ENCODE measurements around the gene SNTA1. TPM values are rescaled to one million over a fixed set of nuclear protein-coding genes. Genes with fewer than 3 reads are reported as not detected.

SNTA1 gene
- total and polyA plus RNA-seq, 9 of the 15 experiments (the other 6 are each of a cell fraction or from before 2014, with no cell fraction given) = 1.2 to 40.8 (median 20.3) TPM

DNA sequence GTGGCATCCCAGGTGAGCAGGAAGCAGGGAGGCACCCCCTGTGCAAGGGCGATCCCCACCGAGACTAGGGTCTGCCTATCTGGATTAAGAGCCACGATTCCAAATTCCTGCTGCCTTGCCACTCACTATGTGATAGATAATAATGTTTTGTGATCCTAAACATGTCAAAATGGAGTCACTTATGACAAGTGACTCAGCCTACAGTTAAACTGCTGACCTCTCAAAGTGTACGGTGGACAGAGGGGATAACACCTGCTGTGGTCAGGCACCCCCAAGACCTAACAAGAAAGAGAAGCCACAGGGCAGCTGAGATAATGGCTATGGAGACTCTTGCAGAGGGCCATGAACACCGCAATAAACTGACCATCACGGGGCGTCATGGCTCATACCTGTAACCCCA, 16.0 kb upstream of the SNTA1 start (continued):
- TF ChIP-seq EWSR1 (IDR thresholded peaks at IDR 0.05; ENCODE audit: borderline replicate concordance, low read depth, partially characterized antibody) (no peak), HLTF (IDR thresholded peaks at IDR 0.05) (no peak), MCM3 (IDR thresholded peaks at IDR 0.05) (no peak), HNRNPUL1 (IDR thresholded peaks at IDR 0.05; ENCODE audit: low read length) (no peak), RBM15 (IDR thresholded peaks at IDR 0.05; ENCODE audit: insufficient read depth, low read length) (no peak), NFXL1 (CRISPR knock-in tag; IDR thresholded peaks at IDR 0.05) (0 out of 2 replicates have a peak, but pooled peaks have one; percentile 41), ZNF384 (IDR thresholded peaks at IDR 0.05; ENCODE audit: low read depth, low read length) (no peak), TRIM28 (IDR thresholded peaks at IDR 0.05) (no peak), CUX1 (CRISPR knock-in tag; IDR thresholded peaks at IDR 0.05) (no peak), SNRNP70 (optimal IDR thresholded peaks at IDR 0.05; ENCODE audit: low read depth, low read length) (no peak), SMARCA4 (IDR thresholded peaks at IDR 0.05) (no peak), STAT5B (CRISPR knock-in tag; IDR thresholded peaks at IDR 0.05) (no peak)
- TF ChIP-seq, protein P1, sequence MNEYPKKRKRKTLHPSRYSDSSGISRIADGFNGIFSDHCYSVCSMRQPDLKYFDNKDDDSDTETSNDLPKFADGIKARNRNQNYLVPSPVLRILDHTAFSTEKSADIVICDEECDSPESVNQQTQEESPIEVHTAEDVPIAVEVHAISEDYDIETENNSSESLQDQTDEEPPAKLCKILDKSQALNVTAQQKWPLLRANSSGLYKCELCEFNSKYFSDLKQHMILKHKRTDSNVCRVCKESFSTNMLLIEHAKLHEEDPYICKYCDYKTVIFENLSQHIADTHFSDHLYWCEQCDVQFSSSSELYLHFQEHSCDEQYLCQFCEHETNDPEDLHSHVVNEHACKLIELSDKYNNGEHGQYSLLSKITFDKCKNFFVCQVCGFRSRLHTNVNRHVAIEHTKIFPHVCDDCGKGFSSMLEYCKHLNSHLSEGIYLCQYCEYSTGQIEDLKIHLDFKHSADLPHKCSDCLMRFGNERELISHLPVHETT (CRISPR knock-in tag; conservative IDR thresholded peaks at IDR 0.05 in 1 of 2, IDR thresholded peaks at IDR 0.05 in 1 of 2) = peak in 1 of 2 experiments; percentile 79; a peak in 2 of 4 replicates
- TF ChIP-seq, protein P2, sequence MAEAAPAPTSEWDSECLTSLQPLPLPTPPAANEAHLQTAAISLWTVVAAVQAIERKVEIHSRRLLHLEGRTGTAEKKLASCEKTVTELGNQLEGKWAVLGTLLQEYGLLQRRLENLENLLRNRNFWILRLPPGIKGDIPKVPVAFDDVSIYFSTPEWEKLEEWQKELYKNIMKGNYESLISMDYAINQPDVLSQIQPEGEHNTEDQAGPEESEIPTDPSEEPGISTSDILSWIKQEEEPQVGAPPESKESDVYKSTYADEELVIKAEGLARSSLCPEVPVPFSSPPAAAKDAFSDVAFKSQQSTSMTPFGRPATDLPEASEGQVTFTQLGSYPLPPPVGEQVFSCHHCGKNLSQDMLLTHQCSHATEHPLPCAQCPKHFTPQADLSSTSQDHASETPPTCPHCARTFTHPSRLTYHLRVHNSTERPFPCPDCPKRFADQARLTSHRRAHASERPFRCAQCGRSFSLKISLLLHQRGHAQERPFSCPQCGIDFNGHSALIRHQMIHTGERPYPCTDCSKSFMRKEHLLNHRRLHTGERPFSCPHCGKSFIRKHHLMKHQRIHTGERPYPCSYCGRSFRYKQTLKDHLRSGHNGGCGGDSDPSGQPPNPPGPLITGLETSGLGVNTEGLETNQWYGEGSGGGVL (CRISPR knock-in tag; IDR thresholded peaks at IDR 0.05) = no peak
- TF ChIP-seq, protein P3, sequence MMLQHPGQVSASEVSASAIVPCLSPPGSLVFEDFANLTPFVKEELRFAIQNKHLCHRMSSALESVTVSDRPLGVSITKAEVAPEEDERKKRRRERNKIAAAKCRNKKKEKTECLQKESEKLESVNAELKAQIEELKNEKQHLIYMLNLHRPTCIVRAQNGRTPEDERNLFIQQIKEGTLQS (IDR thresholded peaks at IDR 0.05) = no peak
- TF ChIP-seq, protein P3 (CRISPR knock-in tag; conservative IDR thresholded peaks at IDR 0.05) = no peak
